ENCODE measurements around the gene SYT3.
"Not testable (repeated sequence)": the region's sequence is repeated elsewhere in the genome, so short reads cannot be mapped to it uniquely, and the experiment has no call there.

SYT3 gene

DNA sequence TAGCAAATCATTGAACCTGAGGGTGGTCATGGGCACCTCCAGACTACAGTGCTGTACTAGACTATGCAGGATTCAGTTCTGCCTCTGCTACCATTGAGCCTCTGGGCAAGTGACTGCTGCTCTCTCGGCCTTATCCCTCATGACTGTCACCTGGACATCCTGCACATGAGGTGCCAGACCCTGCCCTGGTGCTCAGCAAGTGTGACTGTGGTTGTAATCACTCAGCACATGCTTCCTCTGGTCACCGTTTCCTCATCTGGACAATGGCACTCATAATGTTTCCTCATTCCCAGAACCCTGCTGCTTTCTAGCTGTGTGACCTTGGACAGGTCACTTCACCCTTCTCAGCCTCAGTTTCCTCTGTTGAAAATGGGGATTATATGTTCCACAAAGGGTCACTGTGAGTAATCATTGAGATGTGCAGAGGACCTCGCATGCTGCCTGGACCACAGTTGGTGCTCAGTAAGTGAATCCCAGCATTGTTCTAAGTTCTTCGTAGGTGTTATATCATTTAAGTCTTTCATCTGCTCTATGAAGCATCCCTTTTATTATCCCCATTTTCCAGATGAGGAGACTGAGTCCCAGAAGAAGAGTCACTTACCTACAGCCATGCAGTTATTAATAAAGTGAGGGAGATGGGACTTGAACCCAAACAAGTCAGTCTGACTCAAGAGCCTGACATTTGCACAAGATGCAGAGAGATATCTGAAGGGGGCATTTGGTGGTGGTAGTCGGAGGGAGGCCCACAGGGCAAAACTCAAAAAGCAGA, 3.2 kb downstream of the SYT3 start:
- no peak for DNase-seq

- DNase-seq = no peak
Measured at GRCh38 chr19:50633973-50634372, 5.7 kb downstream of the SYT3 start.

GRCh38 chr19:50633359-50633758, 6.3 kb downstream of the SYT3 start:
- DNase-seq = no peak

DNA sequence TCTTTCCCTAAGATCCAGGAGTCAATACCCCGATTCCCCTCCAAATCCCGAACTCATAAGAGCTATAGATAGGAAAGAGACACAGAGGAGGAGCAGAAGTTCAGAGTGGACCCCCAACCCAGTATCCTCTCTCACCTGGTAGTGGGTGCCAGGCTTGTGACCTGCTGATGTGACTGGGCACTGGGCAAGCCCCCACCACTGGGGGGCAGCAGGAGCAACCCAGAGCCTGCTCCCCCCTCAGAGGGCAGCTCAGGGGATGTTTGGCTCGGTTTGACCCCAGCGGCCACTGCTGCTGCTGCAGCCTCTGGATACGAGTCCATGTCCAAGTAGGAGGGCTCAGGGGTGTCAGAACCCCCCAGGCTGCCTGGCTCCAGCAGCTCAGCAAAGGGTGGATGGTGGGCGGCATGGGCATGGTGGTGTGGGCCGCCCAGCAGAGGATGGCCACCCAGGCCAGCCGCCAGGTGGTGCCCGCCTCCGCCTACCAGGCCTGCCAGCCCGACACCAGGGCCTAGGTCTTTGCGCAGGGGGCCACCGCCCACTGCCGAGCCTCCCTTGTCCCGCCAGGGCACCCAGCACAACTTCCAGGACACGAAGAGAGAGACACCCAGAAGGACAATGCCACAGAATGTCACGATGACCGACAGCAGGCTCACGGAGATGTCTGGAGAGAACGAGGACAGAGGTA, 7.4 kb downstream of the SYT3 start:
- DNase-seq = no peak

- DNase-seq = no peak
Measured at GRCh38 chr19:50629801-50630200, 9.9 kb downstream of the SYT3 start.

- no peak for DNase-seq
Measured at GRCh38 chr19:50629194-50629593, 10.5 kb downstream of the SYT3 start.

GRCh38 chr19:50628551-50628950, 11.1 kb downstream of the SYT3 start:
- no peak for DNase-seq

GRCh38 chr19:50628146-50628545, 11.5 kb downstream of the SYT3 start:
- DNase-seq = no peak

- no peak for DNase-seq
Measured at GRCh38 chr19:50626795-50627194, 12.9 kb downstream of the SYT3 start.

DNA sequence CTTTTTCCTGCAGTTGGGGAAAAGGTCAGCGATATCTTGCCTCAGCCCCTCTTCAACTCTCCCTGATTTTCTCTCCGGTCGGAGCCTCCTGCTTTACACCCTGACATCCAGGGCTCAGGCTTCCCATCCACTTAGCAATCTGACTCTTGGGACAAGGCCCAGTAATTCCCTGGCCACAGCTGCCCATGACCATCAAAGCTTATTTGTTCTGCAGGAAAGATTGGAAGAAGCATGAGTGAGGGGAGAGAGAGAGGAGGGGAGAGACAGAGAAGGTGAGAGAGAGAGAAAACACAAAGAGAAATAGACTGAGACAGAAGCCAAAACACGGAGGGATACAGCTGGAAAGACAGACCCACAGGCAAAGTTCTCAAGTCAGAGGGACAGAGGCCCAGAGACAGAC, 13.7 kb downstream of the SYT3 start:
- DNase-seq = no peak

DNA sequence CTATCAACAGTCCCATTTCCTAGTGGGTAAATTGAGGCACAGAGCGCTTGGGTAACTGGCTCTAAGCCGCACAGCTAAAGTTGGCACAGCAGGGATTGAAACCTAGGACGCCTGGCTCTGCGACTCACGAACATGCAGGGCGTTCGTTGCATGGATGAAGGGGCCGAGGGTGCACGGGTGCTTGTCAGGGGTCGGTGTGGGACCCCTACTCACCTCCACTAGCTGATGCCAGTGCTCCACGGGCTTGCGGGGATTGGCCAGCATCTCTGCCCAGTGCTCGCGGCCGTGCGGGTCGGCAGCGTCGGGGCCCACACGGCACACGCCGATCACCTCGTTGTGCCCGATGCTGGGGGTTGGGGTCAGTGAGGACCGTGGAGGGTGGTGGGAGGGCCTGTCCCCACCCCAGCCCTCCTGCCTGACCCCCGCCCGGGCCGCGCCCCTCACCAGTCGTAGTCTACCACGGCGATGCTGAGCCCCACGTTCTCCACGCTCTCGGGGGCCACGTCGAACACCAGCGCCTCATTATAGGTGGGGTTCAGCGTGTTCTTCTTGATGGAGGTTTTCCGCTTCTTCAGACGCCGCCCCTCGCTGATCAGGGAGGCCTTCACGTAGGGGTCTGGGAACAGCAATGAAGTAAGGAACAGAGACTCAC, 14.6 kb downstream of the SYT3 start:
- DNase-seq = no peak

- DNase-seq = not testable (repeated sequence)
Measured at GRCh38 chr19:50620394-50620906, 19.2 kb downstream of the SYT3 start.

DNA sequence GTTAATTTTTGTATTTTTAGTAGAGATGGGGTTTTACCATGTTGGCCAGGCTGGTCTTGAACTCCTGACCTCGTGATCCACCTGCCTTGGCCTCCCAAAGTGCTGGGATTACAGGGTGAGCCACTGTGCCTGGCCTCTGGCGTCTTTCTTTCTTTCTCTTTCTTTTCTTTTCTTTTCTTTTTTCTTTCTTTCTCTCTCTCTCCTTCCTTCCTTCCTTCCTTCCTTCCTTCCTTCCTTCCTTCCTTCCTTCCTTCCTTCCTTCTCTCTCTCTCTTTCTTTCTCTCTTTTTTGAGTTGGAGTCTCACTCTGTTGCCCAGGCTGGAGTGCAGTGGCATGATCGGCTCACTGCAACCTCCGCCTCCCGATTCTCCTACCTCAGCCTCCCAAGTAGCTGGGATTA, 20.5 kb downstream of the SYT3 start:
- DNase-seq = not testable (repeated sequence)

DNA sequence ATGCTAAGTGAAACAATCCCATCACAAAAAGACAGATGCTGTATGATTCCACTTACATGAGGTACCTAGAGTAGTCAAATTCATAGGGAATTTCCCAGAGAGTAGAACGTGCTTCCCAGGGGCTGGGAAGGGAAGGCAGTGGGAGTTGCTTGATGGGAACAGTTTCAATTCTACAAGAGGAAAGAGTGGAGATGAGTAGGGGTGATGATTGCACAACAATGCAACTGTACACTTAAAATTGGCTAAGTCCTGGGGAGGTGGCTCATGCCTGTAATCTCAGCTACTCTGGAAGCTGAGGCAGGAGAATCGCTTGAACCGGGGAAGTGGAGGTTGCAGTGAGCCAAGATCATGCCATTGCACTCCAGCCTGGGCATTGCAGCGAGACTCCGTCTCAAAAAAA, 21.3 kb downstream of the SYT3 start:
- not testable (repeated sequence) for DNase-seq

DNA sequence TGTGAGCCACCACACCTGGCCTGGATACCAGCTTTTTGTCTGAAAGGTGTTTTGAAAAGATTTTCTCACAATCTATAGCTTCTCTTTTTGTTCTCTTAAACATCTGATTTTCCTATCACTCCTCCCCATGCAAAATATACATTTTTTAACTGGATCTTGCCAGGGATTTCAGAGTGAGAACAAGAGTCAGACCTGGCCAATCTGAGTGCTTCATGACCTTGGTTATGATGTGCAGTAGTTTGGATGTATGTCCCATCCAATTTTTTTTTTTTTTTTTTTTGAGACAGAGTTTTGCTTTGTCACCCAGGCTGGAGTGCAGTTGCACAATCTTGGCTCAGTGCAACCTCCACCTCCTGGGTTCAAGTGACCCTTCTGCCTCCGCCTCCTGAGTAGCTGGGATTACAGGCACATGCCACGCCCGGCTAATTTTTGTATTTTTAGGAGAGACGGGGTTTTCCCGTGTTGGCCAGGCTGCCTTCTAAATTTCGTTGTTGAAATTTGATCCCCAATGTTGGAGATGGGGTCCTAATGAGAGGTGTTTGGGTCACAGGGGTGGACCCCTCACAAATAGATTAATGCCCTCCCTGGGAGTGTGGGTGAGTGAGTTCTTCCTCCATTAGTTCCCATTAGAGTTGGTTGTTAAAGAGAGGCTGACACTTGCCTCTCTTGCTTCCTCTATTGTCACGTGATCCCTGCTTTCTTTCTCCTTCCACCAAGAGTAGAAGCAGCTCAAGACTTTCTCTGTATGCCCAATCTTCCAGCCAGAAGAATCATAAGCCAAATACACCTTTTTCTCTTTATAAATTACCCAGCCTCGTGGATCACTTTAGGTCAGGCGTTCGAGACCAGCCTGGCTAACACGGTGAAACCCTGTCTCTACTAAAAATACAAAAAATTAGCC, 26.9 kb downstream of the SYT3 start:
- DNase-seq = not testable (repeated sequence)

GRCh38 chr19:50607874-50608785, 31.6 kb downstream of the SYT3 start:
- DNase-seq = no peak

DNA sequence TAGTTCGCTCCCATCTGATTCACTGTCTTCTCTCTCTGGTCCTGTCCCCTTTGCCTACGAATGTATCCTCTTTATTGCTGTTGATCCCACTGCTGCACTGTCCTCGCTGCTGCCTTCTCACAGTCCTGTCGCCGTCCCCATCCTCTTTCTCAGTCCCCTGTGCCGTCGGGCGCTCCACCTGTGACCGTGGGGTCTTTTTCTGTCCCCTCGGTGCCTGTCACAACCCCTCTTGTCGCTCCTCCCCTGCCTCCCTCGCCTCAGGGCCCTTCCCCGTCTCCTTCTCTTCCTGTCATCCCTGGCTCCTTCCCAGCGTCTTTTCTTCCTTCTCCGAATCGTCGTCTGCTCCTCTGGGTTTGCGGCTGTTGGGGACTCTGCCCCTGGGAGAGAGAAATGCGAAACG, 32.3 kb downstream of the SYT3 start:
- no peak for DNase-seq

DNA sequence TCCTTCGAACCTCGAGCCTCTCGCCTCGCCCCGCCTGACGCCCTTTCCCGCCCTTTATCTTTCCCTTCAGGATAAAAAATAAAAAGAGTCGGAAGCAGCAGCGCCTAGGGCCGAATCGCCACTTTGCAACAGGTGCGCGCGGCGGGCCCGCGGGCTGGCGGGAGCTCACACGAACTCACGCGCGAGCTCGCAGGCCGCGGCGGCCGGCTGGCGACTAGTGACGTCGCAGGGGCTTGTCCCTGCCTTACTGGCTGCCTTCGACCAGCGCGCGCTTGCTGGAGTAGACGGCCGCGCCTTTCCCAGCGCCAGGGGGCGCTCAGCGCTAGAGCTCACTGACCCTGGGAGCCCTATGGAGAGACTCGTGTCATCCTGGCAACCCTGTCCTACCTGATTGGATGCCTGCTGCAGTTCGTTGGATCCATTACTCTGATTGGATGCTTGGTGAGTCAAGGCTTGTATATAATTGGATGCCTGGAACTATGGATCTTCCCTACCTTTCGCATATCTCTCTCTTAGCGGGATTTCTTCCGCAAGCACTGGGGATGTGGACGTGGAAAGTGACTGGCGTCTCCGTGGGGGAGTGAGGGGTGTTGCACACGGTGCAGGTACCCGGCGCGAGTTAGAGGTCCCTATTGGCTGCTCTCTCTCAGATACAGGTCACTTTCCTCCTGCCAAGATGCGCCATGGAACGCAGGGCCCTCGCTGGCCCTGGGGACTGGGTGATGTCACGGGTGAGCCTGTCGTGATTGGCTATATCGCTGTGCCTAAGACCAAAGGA, 33.4 kb downstream of the SYT3 start:
- not testable (repeated sequence) for DNase-seq

- DNase-seq = not testable (repeated sequence)
Measured at GRCh38 chr19:50604264-50605073, 35.2 kb downstream of the SYT3 start.

DNA sequence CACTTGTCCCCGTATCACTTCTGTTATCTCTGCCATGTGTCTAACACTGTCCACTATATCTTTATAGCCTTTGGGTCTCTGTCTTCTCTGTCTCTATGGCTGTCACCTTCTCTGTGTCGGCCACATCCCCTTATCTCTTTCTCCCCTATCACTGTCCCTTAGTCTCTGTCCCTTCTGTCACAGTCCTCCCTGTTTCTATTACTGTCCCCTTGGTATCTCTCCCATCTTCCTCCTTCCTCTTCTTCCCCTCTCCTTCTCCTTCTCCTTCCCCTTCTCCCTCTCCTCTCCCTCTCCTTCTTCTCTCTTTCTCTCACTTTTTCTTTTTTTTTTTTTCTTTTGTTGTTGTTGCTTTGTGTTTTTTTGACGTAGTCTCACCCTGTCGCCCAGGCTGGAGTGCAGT, 36.7 kb downstream of the SYT3 start:
- no peak for DNase-seq

Data from NCI-H446 treated with DMSO at 0.1 percent for 48 hours (cell line).